Nephron (organoid): ENCODE results near the gene PSMC3.

ENCODE experiments used
- H3K27ac Mint-ChIP-seq, 3 experiments: 2 replicates each; pipeline ENCODE4 v1.8.0; 2020; ENCODE audit warnings: mixed read lengths in 3 of 3, mild to moderate bottlenecking in 2 of 3, moderate library complexity in 1 of 3
- H3K27me3 Mint-ChIP-seq: 2 replicates; pipeline ENCODE4 v1.8.0; 2021; ENCODE audit warnings: low read depth, mild to moderate bottlenecking, moderate library complexity, mixed read lengths
- H3K36me3 Mint-ChIP-seq: 2 replicates; pipeline ENCODE4 v1.8.0; 2020; ENCODE audit warnings: low read depth, mixed read lengths
- H3K4me1 Mint-ChIP-seq: 2 replicates; pipeline ENCODE4 v1.8.0; 2020; ENCODE audit warnings: mixed read lengths
- H3K4me3 Mint-ChIP-seq, 3 experiments: 2 replicates each; pipeline ENCODE4 v1.8.0; 2020; ENCODE audit warnings: mild to moderate bottlenecking in 3 of 3, mixed read lengths in 3 of 3, moderate library complexity in 2 of 3
- H3K9me3 Mint-ChIP-seq: 2 replicates; pipeline ENCODE4 v1.8.0; 2020; ENCODE audit warnings: mixed read lengths
- TF ChIP-seq, protein P1 (sequence below), 3 experiments: fragments of 200-600 bp; sonication (generic); IDR thresholded peaks; one replicate each; pipeline ENCODE4 v1.5.0; 2021; ENCODE audit warnings: antibody characterized with exemption in 3 of 3; ENCODE audit not compliant: unreplicated experiment in 3 of 3

PSMC3 gene

DNA sequence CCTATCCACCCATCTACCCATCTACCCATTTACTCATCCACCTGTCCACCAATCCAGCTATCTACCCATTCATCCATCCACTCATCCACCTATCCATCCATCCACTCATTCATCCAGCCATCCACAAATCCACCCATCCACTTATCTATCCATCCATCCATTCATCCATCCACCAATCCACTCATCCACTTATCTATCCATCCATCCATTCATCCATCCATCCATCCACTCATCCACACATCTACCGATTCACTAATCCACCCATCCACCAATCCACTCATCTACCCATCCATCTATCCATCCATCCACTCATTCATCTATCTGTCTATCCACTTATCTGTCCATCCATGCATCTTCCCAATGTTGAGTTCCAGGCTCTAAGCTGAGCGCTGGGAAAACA is 46.2 kb downstream of the PSMC3 start:
- no peaks in the 10 kb centered on the region for H3K36me3 Mint-ChIP-seq
- no peaks in the 10 kb centered on the region for H3K27me3 Mint-ChIP-seq
- no peak overlapping the region for H3K27ac Mint-ChIP-seq
- TF ChIP-seq, protein P1, sequence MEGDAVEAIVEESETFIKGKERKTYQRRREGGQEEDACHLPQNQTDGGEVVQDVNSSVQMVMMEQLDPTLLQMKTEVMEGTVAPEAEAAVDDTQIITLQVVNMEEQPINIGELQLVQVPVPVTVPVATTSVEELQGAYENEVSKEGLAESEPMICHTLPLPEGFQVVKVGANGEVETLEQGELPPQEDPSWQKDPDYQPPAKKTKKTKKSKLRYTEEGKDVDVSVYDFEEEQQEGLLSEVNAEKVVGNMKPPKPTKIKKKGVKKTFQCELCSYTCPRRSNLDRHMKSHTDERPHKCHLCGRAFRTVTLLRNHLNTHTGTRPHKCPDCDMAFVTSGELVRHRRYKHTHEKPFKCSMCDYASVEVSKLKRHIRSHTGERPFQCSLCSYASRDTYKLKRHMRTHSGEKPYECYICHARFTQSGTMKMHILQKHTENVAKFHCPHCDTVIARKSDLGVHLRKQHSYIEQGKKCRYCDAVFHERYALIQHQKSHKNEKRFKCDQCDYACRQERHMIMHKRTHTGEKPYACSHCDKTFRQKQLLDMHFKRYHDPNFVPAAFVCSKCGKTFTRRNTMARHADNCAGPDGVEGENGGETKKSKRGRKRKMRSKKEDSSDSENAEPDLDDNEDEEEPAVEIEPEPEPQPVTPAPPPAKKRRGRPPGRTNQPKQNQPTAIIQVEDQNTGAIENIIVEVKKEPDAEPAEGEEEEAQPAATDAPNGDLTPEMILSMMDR (IDR thresholded peaks at IDR 0.05; ENCODE audit: unreplicated experiment in 3 of 3), result no peak
- no peaks in the 10 kb centered on the region for H3K4me1 Mint-ChIP-seq
- H3K4me3 Mint-ChIP-seq, result no peak overlapping the region
- no peaks in the 10 kb centered on the region for H3K9me3 Mint-ChIP-seq

DNA sequence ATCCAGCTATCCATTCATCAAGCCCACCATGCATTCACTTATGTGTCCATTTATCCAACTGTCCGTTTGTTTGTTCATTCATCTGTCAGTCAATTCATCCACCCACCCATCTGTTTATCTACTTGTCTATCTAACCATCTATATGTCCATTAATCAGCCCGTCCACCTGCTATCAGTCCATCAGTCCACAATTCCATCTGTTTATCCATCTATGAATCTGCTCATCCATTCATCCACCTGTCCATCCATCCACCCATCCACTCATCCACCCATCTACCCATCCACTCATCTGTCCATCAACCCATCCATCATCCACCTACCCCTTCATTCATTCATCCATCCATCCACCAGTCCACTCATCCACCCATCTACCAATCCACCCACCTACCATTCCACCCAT is 46.9 kb downstream of the PSMC3 start:
- H3K9me3 Mint-ChIP-seq, result no peaks in the 10 kb centered on the region
- no peaks in the 10 kb centered on the region for H3K36me3 Mint-ChIP-seq
- TF ChIP-seq, protein P1 (IDR thresholded peaks at IDR 0.05; ENCODE audit: unreplicated experiment in 3 of 3), result no peak
- H3K4me1 Mint-ChIP-seq, result no peaks in the 10 kb centered on the region
- H3K4me3 Mint-ChIP-seq, result no peak overlapping the region
- H3K27me3 Mint-ChIP-seq, result no peaks in the 10 kb centered on the region
- no peak overlapping the region for H3K27ac Mint-ChIP-seq

DNA sequence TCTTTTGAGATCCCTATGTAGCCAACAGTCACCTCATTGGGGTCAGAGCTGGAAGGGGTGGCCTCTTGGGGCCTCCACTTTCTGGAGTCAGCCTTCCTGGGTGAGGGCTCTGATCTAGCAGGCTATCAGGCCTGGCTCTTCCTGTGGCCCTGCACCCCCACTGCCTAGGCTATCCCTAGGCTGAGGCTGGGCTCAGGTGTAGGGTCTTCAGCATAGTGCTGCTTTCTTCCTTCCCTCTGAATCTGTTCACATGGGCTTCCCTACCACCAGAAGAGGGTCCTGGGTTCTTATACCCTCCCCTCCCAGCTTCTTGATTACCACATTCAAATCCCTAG is 47.4 kb downstream of the PSMC3 start:
- H3K4me3 Mint-ChIP-seq, result no peak overlapping the region
- no peak overlapping the region for H3K27ac Mint-ChIP-seq
- H3K27me3 Mint-ChIP-seq, result no peaks in the 10 kb centered on the region
- no peaks in the 10 kb centered on the region for H3K36me3 Mint-ChIP-seq
- H3K9me3 Mint-ChIP-seq, result no peaks in the 10 kb centered on the region
- H3K4me1 Mint-ChIP-seq, result no peaks in the 10 kb centered on the region
- TF ChIP-seq, protein P1 (IDR thresholded peaks at IDR 0.05; ENCODE audit: unreplicated experiment in 3 of 3), result no peak

DNA sequence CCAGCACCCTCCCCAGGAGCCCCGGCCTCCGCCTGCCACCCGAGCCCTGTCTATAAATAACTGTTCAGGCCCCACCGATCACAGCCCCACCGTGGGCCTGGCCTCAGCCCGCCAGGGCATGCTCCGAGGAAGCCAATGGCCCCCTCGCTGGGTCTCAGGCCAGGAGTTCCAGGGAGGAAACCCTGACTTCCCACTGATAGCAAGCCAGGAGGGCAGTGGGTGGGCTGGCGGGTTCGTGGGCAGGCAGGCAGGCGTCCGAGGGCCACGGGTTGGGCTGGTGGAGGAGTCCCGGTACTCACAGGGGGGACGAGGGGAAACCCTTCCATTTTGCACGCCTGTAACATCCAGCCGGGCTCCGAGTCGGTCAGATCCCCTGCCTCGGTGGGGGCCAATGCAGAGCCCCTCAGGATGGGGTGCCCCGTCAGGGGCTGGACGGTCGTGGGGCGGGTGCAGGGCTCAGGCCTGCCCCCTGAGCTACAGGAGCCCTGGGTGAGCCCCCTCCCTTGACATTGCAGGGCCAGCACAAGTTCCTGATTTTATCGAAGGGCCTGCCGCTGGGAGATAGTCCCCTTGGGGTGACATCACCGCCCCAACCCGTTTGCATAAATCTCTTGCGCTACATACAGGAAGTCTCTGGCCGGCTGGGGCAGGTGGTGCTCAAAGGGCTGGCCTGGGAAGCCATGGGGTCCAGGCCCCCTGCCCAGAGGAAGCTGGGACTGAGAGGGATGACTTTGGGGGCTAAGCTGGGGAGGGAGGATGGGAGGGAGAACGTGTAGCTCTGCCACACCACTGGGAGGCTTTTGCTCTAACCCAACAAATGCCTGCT is 48.0 kb downstream of the PSMC3 start, which contains the start of gene SPI1:
TSS of gene SPI1 (minus strand) at position 538 of the 826 bp plus-strand sequence. CDS start at position 344, 194 bp downstream.
- H3K27ac Mint-ChIP-seq, result no peak within 1 kb of the TSS
- H3K9me3 Mint-ChIP-seq, result no peaks in the 10 kb centered on the region
- H3K4me3 Mint-ChIP-seq, result no peak within 1 kb of the TSS
- no peaks in the 10 kb centered on the region for H3K4me1 Mint-ChIP-seq
- TF ChIP-seq, protein P1 (IDR thresholded peaks at IDR 0.05; ENCODE audit: unreplicated experiment in 3 of 3), result no peak
- no peaks in the 10 kb centered on the region for H3K36me3 Mint-ChIP-seq
- no peaks in the 10 kb centered on the region for H3K27me3 Mint-ChIP-seq

DNA sequence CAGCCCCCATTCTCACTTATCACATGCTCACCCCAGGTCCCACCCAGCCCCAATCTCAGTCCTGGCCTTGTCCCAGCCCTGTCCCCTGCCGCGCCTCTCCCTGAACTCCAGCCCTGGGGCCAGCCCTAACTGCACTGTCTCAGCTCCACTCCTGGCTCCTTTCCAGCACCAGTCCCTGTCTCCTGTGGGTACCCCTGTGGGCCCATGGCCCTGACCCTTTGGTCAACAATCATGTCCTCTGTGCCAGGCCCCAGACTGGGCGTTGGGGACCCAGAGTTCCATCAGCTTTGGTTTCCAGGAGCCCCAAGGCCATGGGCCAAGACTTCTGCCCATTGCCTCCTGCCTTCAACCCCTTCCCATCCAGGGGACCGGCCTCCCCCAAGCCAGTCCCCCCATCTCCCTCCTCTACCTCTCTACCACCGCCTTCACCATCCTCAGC is 48.6 kb downstream of the PSMC3 start:
- no peaks in the 10 kb centered on the region for H3K9me3 Mint-ChIP-seq
- H3K36me3 Mint-ChIP-seq, result no peaks in the 10 kb centered on the region
- TF ChIP-seq, protein P1 (IDR thresholded peaks at IDR 0.05; ENCODE audit: unreplicated experiment in 3 of 3), result no peak
- no peak overlapping the region for H3K4me3 Mint-ChIP-seq
- H3K27me3 Mint-ChIP-seq, result peaks cover 4% of the 10 kb centered on the region
- H3K27ac Mint-ChIP-seq, result no peak overlapping the region
- H3K4me1 Mint-ChIP-seq, result no peaks in the 10 kb centered on the region
